ENCODE measurements around the gene TMEM161A. TPM values are rescaled to one million over a fixed set of nuclear protein-coding genes. Genes with fewer than 3 reads are reported as not detected.

The TMEM161A gene
- total and polyA plus RNA-seq, 2 of the 13 experiments (the other 11 are each of a cell fraction or from before 2014, with no cell fraction given) = 25.9 to 31.4 TPM

GRCh38 chr19:19096641-19097627 is 41.3 kb downstream of the TMEM161A start (continued):
- peak; percentile 90 for TF ChIP-seq TMF1 (CRISPR knock-in tag; IDR thresholded peaks at IDR 0.05; ENCODE audit: low read depth)
- TF ChIP-seq FOXM1 (CRISPR knock-in tag; IDR thresholded peaks at IDR 0.05) = no peak
- TF ChIP-seq ZNF775 (CRISPR knock-in tag; IDR thresholded peaks at IDR 0.05; ENCODE audit: borderline replicate concordance) = 0 out of 2 replicates have a peak, but pooled peaks have one; percentile 11
- peak; percentile 50; the same call in 1 of the 2 replicates for TF ChIP-seq ZNF121 (CRISPR knock-in tag; IDR thresholded peaks at IDR 0.05)
- TF ChIP-seq CTCF (CRISPR knock-in tag; IDR thresholded peaks at IDR 0.05) = peak; percentile 36
- no peak for TF ChIP-seq SMARCC2 (IDR thresholded peaks at IDR 0.05)
- peak; percentile 85; the same call in 1 of the 2 replicates for TF ChIP-seq SOX5 (CRISPR knock-in tag; IDR thresholded peaks at IDR 0.05; ENCODE audit: borderline replicate concordance)
- TF ChIP-seq ARID4A (CRISPR knock-in tag; IDR thresholded peaks at IDR 0.05; ENCODE audit: borderline replicate concordance) = peak; percentile 86; the same call in 1 of the 2 replicates
- no peak for TF ChIP-seq ZNF569 (CRISPR knock-in tag; IDR thresholded peaks at IDR 0.05; ENCODE audit: borderline replicate concordance)
- TF ChIP-seq FOXK1 (CRISPR knock-in tag; IDR thresholded peaks at IDR 0.05; ENCODE audit: borderline replicate concordance, low read depth) = peak; percentile 25; the same call in 1 of the 2 replicates
- peak; percentile 75 for TF ChIP-seq ELF3 (CRISPR knock-in tag; IDR thresholded peaks at IDR 0.05)
- no peak for TF ChIP-seq FOXP1 (IDR thresholded peaks at IDR 0.05)
- TF ChIP-seq FOXP1 (CRISPR knock-in tag; IDR thresholded peaks at IDR 0.05) = peak; percentile 84
- 0 out of 2 replicates have a peak, but pooled peaks have one; percentile 81 for TF ChIP-seq EEA1 (CRISPR knock-in tag; IDR thresholded peaks at IDR 0.05; ENCODE audit: borderline replicate concordance)
- TF ChIP-seq SOX13 (IDR thresholded peaks at IDR 0.05) = no peak
- peak in 1 of 2 experiments; percentile 75; a peak in 2 of 4 replicates for TF ChIP-seq SOX13 (CRISPR knock-in tag; conservative IDR thresholded peaks at IDR 0.05 in 1 of 2, IDR thresholded peaks at IDR 0.05 in 1 of 2)
- TF ChIP-seq NFYB (CRISPR knock-in tag; IDR thresholded peaks at IDR 0.05) = no peak; the same call in 1 of the 2 replicates
